IPS DF 19.7 (cell line): Measurements from ENCODE around the gene ARHGAP28.
"Not testable (repeated sequence)": the region's sequence is repeated elsewhere in the genome, so short reads cannot be mapped to it uniquely, and the experiment has no call there.

Experiments used
- DNase-seq: peaks from one replicate; pipeline ENCODE4 v3.0.0-alpha.2; 2013; ENCODE audit warnings: low read depth, low spot score

The ARHGAP28 gene

GRCh38 chr18:6814882-6815425, 85.4 kb downstream of the ARHGAP28 start:
- no peak for DNase-seq

GRCh38 chr18:6816154-6816553, 86.6 kb downstream of the ARHGAP28 start:
- no peak for DNase-seq

- DNase-seq = no peak
Observed at GRCh38 chr18:6819332-6819731, 89.8 kb downstream of the ARHGAP28 start.

GRCh38 chr18:6820314-6820713, 90.8 kb downstream of the ARHGAP28 start:
- DNase-seq = no peak

GRCh38 chr18:6821356-6821755, 91.8 kb downstream of the ARHGAP28 start:
- DNase-seq = no peak

GRCh38 chr18:6827161-6827560, 97.6 kb downstream of the ARHGAP28 start:
- not testable (repeated sequence) for DNase-seq

GRCh38 chr18:6827566-6827965, 98.0 kb downstream of the ARHGAP28 start:
- DNase-seq = not testable (repeated sequence)

GRCh38 chr18:6830916-6831315, 101.4 kb downstream of the ARHGAP28 start:
- DNase-seq = no peak

- DNase-seq = no peak
Observed at GRCh38 chr18:6835345-6835744, 105.8 kb downstream of the ARHGAP28 start.

- no peak for DNase-seq
Observed at GRCh38 chr18:6836331-6836730, 106.8 kb downstream of the ARHGAP28 start.

GRCh38 chr18:6837904-6838303, 108.4 kb downstream of the ARHGAP28 start:
- no peak for DNase-seq

- no peak for DNase-seq
Observed at GRCh38 chr18:6842081-6842480, 112.6 kb downstream of the ARHGAP28 start.

- DNase-seq = no peak
Observed at GRCh38 chr18:6843308-6843707, 113.8 kb downstream of the ARHGAP28 start.

GRCh38 chr18:6845521-6845920, 116.0 kb downstream of the ARHGAP28 start:
- not testable (repeated sequence) for DNase-seq

- no peak for DNase-seq
Observed at GRCh38 chr18:6850396-6850795, 120.9 kb downstream of the ARHGAP28 start.

GRCh38 chr18:6851480-6851879, 122.0 kb downstream of the ARHGAP28 start:
- DNase-seq = no peak

GRCh38 chr18:6854811-6855210, 125.3 kb downstream of the ARHGAP28 start:
- no peak for DNase-seq

GRCh38 chr18:6855767-6856166, 126.3 kb downstream of the ARHGAP28 start:
- no peak for DNase-seq

GRCh38 chr18:6857300-6857699, 127.8 kb downstream of the ARHGAP28 start:
- DNase-seq = no peak

GRCh38 chr18:6859676-6860422, 130.3 kb downstream of the ARHGAP28 start:
- no peak for DNase-seq

GRCh38 chr18:6860804-6861448, 131.4 kb downstream of the ARHGAP28 start:
- DNase-seq = no peak

GRCh38 chr18:6865251-6865650, 135.7 kb downstream of the ARHGAP28 start:
- DNase-seq = no peak

GRCh38 chr18:6866552-6867085, 137.1 kb downstream of the ARHGAP28 start:
- no peak for DNase-seq
